ENCODE measurements around the gene CSMD2.
"Not testable (repeated sequence)": the region's sequence is repeated elsewhere in the genome, so short reads cannot be mapped to it uniquely, and the experiment has no call there.

The CSMD2 gene

DNA sequence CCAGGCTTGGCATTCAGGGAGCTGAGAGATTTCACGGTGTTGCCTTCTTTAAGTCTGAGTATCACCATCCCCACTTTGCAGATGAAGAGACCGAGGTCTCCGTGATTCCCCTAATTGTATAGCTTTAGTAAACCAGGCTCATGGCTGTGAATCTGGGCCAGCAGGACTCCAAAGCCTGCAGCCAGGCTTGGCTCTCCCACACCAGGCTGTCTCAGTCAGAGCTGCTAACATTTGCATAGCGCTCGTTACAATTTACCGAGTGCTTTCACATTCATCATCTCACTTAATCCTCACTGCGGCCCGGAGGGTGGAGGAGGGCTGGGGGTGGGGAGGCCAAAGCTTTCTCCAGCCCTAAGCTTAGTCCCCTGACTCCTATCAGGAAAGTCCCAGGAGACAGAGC, 23.4 kb upstream of the CSMD2 start:
- H3K4me3 ChIP-seq (ENCODE audit: low read depth, low read length), result no peak overlapping the region
- TF ChIP-seq CTCF (IDR thresholded peaks at IDR 0.05; ENCODE audit: borderline replicate concordance, insufficient read depth, low read depth, low read length), result no peak

DNA sequence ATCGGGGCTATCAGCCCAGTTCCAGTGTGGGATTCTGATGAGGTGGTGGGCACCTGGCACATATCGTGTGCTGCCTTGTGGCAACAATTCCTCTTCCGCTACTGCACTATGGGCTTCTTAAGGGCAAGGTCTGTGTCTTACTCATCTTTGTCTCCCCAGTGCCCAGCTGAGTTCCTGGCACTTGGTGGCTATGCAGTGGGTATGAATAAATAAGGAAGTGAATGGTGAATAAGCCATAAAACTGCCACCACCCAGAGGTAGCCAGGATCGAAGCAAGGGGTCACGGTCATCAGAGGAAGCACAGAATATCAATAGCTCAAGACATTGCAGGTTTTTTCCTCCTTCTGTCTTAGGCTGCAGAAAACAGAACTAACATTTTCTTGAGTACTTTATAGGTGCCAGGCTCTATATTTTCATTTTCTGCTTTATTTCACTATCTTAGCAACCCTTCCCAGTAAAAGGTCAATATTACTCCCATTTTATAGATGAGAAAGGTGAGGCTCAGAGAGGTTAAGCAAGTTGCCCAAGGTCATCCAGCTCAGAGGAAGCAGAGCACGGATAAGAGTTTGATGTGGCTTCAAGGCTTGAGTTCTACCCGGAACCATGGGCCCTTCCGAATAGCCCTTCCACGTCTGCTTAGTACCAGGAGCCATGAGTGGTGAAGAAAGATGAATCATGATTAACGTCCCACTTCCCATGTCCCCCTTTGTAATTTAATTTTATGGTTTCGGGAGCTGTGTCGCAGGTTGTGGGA, 21.9 kb upstream of the CSMD2 start:
- no peak overlapping the region for H3K4me3 ChIP-seq (ENCODE audit: low read depth, low read length)
- TF ChIP-seq CTCF (IDR thresholded peaks at IDR 0.05; ENCODE audit: borderline replicate concordance, insufficient read depth, low read depth, low read length), result no peak

DNA sequence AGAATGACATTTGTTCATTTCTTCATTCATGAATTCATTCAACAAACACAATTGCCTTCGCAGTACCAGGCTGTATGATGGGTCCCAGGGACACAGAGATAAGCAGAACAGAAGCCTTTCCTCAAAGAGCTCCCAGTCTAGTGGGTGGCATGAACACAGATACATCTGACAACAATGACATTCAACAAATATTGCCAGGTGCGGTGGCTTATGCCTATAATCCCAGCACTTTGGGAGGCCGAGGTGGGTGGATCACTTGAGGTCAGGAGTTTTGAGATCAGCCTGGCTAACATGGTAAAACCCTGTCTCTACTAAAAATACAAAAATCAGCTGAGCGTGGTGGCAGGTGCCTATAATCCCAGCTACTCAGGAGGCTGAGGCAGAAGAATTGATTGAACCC, 18.4 kb upstream of the CSMD2 start:
- not testable (repeated sequence) for H3K4me3 ChIP-seq (ENCODE audit: low read depth, low read length)

- H3K4me3 ChIP-seq (ENCODE audit: low read depth, low read length), result no peak overlapping the region
- TF ChIP-seq CTCF (IDR thresholded peaks at IDR 0.05; ENCODE audit: borderline replicate concordance, insufficient read depth, low read depth, low read length), result no peak
Measured at GRCh38 chr1:34178072-34178471, 13.0 kb upstream of the CSMD2 start.

- TF ChIP-seq CTCF (IDR thresholded peaks at IDR 0.05; ENCODE audit: borderline replicate concordance, insufficient read depth, low read depth, low read length), result no peak
- no peak within 1 kb of the TSS for H3K4me3 ChIP-seq (ENCODE audit: low read depth, low read length)
Measured at GRCh38 chr1:34176830-34177603, 12.0 kb upstream of the CSMD2 start, which contains the start of gene C1orf94. TSS of gene C1orf94 (plus strand) at chr1:34176907. CDS start at chr1:34177790, 883 bp downstream.

GRCh38 chr1:34175744-34176143, 10.7 kb upstream of the CSMD2 start:
- TF ChIP-seq CTCF (IDR thresholded peaks at IDR 0.05; ENCODE audit: borderline replicate concordance, insufficient read depth, low read depth, low read length), result no peak
- no peak overlapping the region for H3K4me3 ChIP-seq (ENCODE audit: low read depth, low read length)

GRCh38 chr1:34167389-34167788, 2.4 kb upstream of the CSMD2 start:
- H3K4me3 ChIP-seq (ENCODE audit: low read depth, low read length), result no peak overlapping the region
- TF ChIP-seq CTCF (IDR thresholded peaks at IDR 0.05; ENCODE audit: borderline replicate concordance, insufficient read depth, low read depth, low read length), result no peak

Data from GM12875 (cell line).